K562 (cell line): Measurements from ENCODE around the gene UBE2E3. TPM values are rescaled to one million over a fixed set of nuclear protein-coding genes. Genes with fewer than 3 reads are reported as not detected.
A peak's percentile ranks its signal among the peaks of the same experiment; 100 is the strongest.

Experiments used
- ARID3B ChIP-seq: fragments of 250-450 bp; sonication (Bioruptor Pico); IDR thresholded peaks from 2 replicates; pipeline ENCODE4 v1.4.0; 2020; ENCODE audit warnings: borderline replicate concordance
- CHD2 ChIP-seq: IDR thresholded peaks from 2 replicates; pipeline ENCODE4 v1.6.1; 2011; ENCODE audit warnings: low read depth, low read length
- CUX1 ChIP-seq: fragments of 200-800 bp; sonication (Bioruptor generic); IDR thresholded peaks from 2 replicates; pipeline ENCODE4 v1.6.1; 2016; ENCODE audit warnings: missing genetic modification characterization, missing compliant biosample characterization
- DACH1 ChIP-seq: fragments of 450-650 bp; IDR thresholded peaks from 2 replicates; pipeline ENCODE4 v1.6.1; 2018; ENCODE audit not compliant: partially characterized antibody
- HES1 ChIP-seq: fragments of 450-650 bp; IDR thresholded peaks from 2 replicates; pipeline ENCODE4 v1.6.1; 2016; ENCODE audit warnings: low read depth, mild to moderate bottlenecking, moderate library complexity
- LCOR ChIP-seq: sonication (generic); formaldehyde crosslinking; IDR thresholded peaks from 2 replicates; pipeline ENCODE4 v1.8.0; 2022; ENCODE audit warnings: mild to moderate bottlenecking, missing genetic modification reagents
- NCOA2 ChIP-seq, 2 experiments: fragments of 450-650 bp; IDR thresholded peaks; 2 replicates each; pipeline ENCODE4 v1.6.1; 2018; ENCODE audit warnings: mild to moderate bottlenecking in 2 of 2, moderate library complexity in 1 of 2; ENCODE audit not compliant: partially characterized antibody in 2 of 2
- NEUROD1 ChIP-seq: fragments of 150-350 bp; IDR thresholded peaks from 2 replicates; pipeline ENCODE4 v1.6.1; 2014; ENCODE audit warnings: borderline replicate concordance, low read length, low read depth; ENCODE audit not compliant: partially characterized antibody
- POLR2B ChIP-seq: fragments of 450-650 bp; IDR thresholded peaks from 2 replicates; pipeline ENCODE4 v1.6.1; 2018; ENCODE audit warnings: low read depth; ENCODE audit not compliant: partially characterized antibody
- PREB ChIP-seq: sonication (generic); formaldehyde crosslinking; IDR thresholded peaks from 2 replicates; pipeline ENCODE4 v1.8.1; 2023; ENCODE audit warnings: mild to moderate bottlenecking, missing genetic modification reagents
- RAD21 ChIP-seq, 2 experiments: fragments of 250-450 bp in 1 of 2; fragments of 450-650 bp in 1 of 2; sonication (Bioruptor Pico) in 1 of 2; formaldehyde crosslinking in 1 of 2; IDR thresholded peaks in 1 of 2; conservative IDR thresholded peaks in 1 of 2; 2 replicates each; pipeline versions ENCODE4 v1.4.0 to v1.8.0; 2020 to 2022; ENCODE audit warnings: mild to moderate bottlenecking in 2 of 2, moderate library complexity in 1 of 2
- RFX7 ChIP-seq: fragments of 250-450 bp; sonication (Bioruptor Pico); IDR thresholded peaks from 2 replicates; pipeline ENCODE4 v1.5.1; 2021; ENCODE audit warnings: mild to moderate bottlenecking
- SIX5 ChIP-seq, 2 experiments: IDR thresholded peaks; 2 replicates each; pipeline ENCODE4 v1.6.1; 2011; ENCODE audit warnings: low read length in 2 of 2, borderline replicate concordance in 1 of 2, low read depth in 1 of 2, mild to moderate bottlenecking in 1 of 2, moderate library complexity in 1 of 2; ENCODE audit not compliant: insufficient read depth in 1 of 2
- SMAD4 ChIP-seq: fragments of 250-450 bp; sonication (Bioruptor Pico); conservative IDR thresholded peaks from 2 replicates; pipeline ENCODE4 v1.8.0; 2021; ENCODE audit warnings: inconsistent platforms, mild to moderate bottlenecking, moderate library complexity
- SOX6 ChIP-seq: fragments of 450-650 bp; IDR thresholded peaks from 2 replicates; pipeline ENCODE4 v1.6.1; 2014; ENCODE audit warnings: mild to moderate bottlenecking
- ZBED1 ChIP-seq: IDR thresholded peaks from 2 replicates; pipeline ENCODE4 v1.6.1; 2014
- ZNF239 ChIP-seq: fragments of 250-450 bp; sonication (Bioruptor Pico); IDR thresholded peaks from 2 replicates; pipeline ENCODE4 v1.4.0; 2020; ENCODE audit warnings: mild to moderate bottlenecking
- polyA plus RNA-seq, 8 experiments: library from polyadenylated mRNA; depleted of rRNA in 4 of 8; stranded (reverse) in 5 of 8; unstranded in 3 of 8; fragments of >200 nt; fragmentation: Nextera tagmentation in 2 of 8; fragmentation: Illumina TruSeq in 1 of 8; extraction: Ambion mirVana in 2 of 8; extraction: Trizol in 1 of 8; gene quantifications; 2 replicates each; pipeline versions ENCODE4 v1.2.1 to v1.2.3, GENCODE V29; 2011 to 2014; ENCODE audit warnings: inconsistent platforms in 1 of 8, missing spikeins in 1 of 8
- total RNA-seq, 7 experiments: library from RNA; depleted of rRNA in 6 of 7; stranded (reverse); fragments of >200 nt in 6 of 7; fragmentation: Illumina TruSeq in 2 of 7; extraction: Trizol in 2 of 7; gene quantifications; 2 replicates each; pipeline versions ENCODE4 v1.2.1 to v1.2.3, GENCODE V29; 2011 to 2021; ENCODE audit warnings: low replicate concordance in 1 of 7

Gene UBE2E3
- total and polyA plus RNA-seq, 9 of the 15 experiments (the other 6 are each of a cell fraction or from before 2014, with no cell fraction given) = 58.2 to 173 (median 78.0) TPM

GRCh38 chr2:180980106-180980942, at the start of gene UBE2E3 (continued):
- TF ChIP-seq RFX7 (CRISPR knock-in tag) (no peak), SMAD4 (CRISPR knock-in tag) (peak; percentile 96), SIX5 (IDR thresholded peaks at IDR 0.05; ENCODE audit: borderline replicate concordance in 1 of 2, insufficient read depth in 1 of 2, low read depth in 1 of 2, low read length in 2 of 2) (no peak), HES1 (no peak), LCOR (CRISPR knock-in tag) (0 out of 2 replicates have a peak, but pooled peaks have one; percentile 15), SOX6 (no peak), NEUROD1 (no peak), POLR2B (no peak), CHD2 (no peak), CUX1 (peak; percentile 84; the same call in 1 of the 2 replicates), RAD21 (CRISPR knock-in tag; conservative IDR thresholded peaks at IDR 0.05 in 1 of 2, IDR thresholded peaks at IDR 0.05 in 1 of 2) (peak; percentile 45 to 57), DACH1 (no peak), ARID3B (CRISPR knock-in tag) (no peak), ZNF239 (CRISPR knock-in tag) (no peak), NCOA2 (IDR thresholded peaks at IDR 0.05; ENCODE audit: partially characterized antibody in 2 of 2) (no peak), ZBED1 (peak; percentile 9; the same call in 1 of the 2 replicates), PREB (CRISPR knock-in tag) (no peak)
